Measurements from ENCODE around the gene KCNN3.

The KCNN3 gene

GRCh38 chr1:154765970-154766369 is 104.1 kb downstream of the KCNN3 start (continued):
- TF ChIP-seq CSRNP3 (CRISPR knock-in tag; IDR thresholded peaks at IDR 0.05) (no peak), ZNF8 (CRISPR knock-in tag; IDR thresholded peaks at IDR 0.05) (no peak), POU6F1 (CRISPR knock-in tag; IDR thresholded peaks at IDR 0.05; ENCODE audit: borderline replicate concordance, low read depth) (no peak), ZFP30 (CRISPR knock-in tag; IDR thresholded peaks at IDR 0.05) (no peak), PATZ1 (CRISPR knock-in tag; IDR thresholded peaks at IDR 0.05; ENCODE audit: borderline replicate concordance) (no peak)

- TF ChIP-seq ZC3H10 (CRISPR knock-in tag; IDR thresholded peaks at IDR 0.05) (no peak), ZNF565 (CRISPR knock-in tag; conservative IDR thresholded peaks at IDR 0.05; ENCODE audit: low read depth) (no peak)
- ATAC-seq, result no peak
Observed at GRCh38 chr1:154764773-154765172, 105.3 kb downstream of the KCNN3 start.

- no peak for TF ChIP-seq POU6F1 (CRISPR knock-in tag; IDR thresholded peaks at IDR 0.05; ENCODE audit: borderline replicate concordance, low read depth)
- no peak for TF ChIP-seq ZFP3 (CRISPR knock-in tag; IDR thresholded peaks at IDR 0.05)
- no peak for TF ChIP-seq BACH2 (CRISPR knock-in tag; IDR thresholded peaks at IDR 0.05; ENCODE audit: borderline replicate concordance)
- TF ChIP-seq ESRRG (CRISPR knock-in tag; IDR thresholded peaks at IDR 0.05), result no peak
- no peak for TF ChIP-seq TOX (CRISPR knock-in tag; IDR thresholded peaks at IDR 0.05; ENCODE audit: borderline replicate concordance)
- no peak for TF ChIP-seq ARNTL (CRISPR knock-in tag; IDR thresholded peaks at IDR 0.05; ENCODE audit: borderline replicate concordance, low read depth)
- no peak for TF ChIP-seq ZNF8 (CRISPR knock-in tag; IDR thresholded peaks at IDR 0.05)
- TF ChIP-seq ISL1 (CRISPR knock-in tag; IDR thresholded peaks at IDR 0.05), result no peak
- TF ChIP-seq TSHZ2 (CRISPR knock-in tag; IDR thresholded peaks at IDR 0.05), result no peak
- no peak for TF ChIP-seq SNAI2 (CRISPR knock-in tag; IDR thresholded peaks at IDR 0.05)
- TF ChIP-seq ZC3H10 (CRISPR knock-in tag; IDR thresholded peaks at IDR 0.05), result no peak
- TF ChIP-seq CREB5 (CRISPR knock-in tag; IDR thresholded peaks at IDR 0.05; ENCODE audit: low read depth), result no peak
- no peak for TF ChIP-seq RARB (CRISPR knock-in tag; IDR thresholded peaks at IDR 0.05)
- TF ChIP-seq OSR1 (CRISPR knock-in tag; IDR thresholded peaks at IDR 0.05), result no peak
- TF ChIP-seq PATZ1 (CRISPR knock-in tag; IDR thresholded peaks at IDR 0.05; ENCODE audit: borderline replicate concordance), result no peak
- no peak for TF ChIP-seq PPARA (CRISPR knock-in tag; IDR thresholded peaks at IDR 0.05; ENCODE audit: borderline replicate concordance)
- TF ChIP-seq CSDC2 (CRISPR knock-in tag; IDR thresholded peaks at IDR 0.05), result no peak
- no peak for TF ChIP-seq TCF4 (CRISPR knock-in tag; IDR thresholded peaks at IDR 0.05; ENCODE audit: borderline replicate concordance)
- TF ChIP-seq ZNF70 (CRISPR knock-in tag; IDR thresholded peaks at IDR 0.05), result no peak
- ATAC-seq, result no peak
Observed at GRCh38 chr1:154764181-154764580, 105.9 kb downstream of the KCNN3 start.

All from SK-N-SH treated with all-trans-retinoic acid at 6 μM for 48 hours (cell line).